ENCODE results near the gene ASB1.

- TF ChIP-seq ZNF274 (IDR thresholded peaks at IDR 0.05; ENCODE audit: low read depth, low read length) (no peak), SUZ12 (IDR thresholded peaks at IDR 0.05; ENCODE audit: extremely low read depth, insufficient read depth, insufficient read length) (no peak)
Measured at GRCh38 chr2:238475566-238475965, 48.8 kb downstream of the ASB1 start.

Measured in NT2/D1 (cell line).